HL-60 (cell line): Measurements from ENCODE around the gene ERGIC1.

Experiments used
- DNase-seq, 2 experiments: peaks; one replicate each; pipeline ENCODE4 v3.0.0-alpha.2; 2010 to 2020; ENCODE audit warnings: low read depth in 1 of 2, low spot score in 1 of 2
- H3K27ac ChIP-seq: fragments of 250-450 bp; sonication (Bioruptor Pico); replicated peaks from 2 replicates; pipeline ENCODE4 v1.5.1; 2020; ENCODE audit warnings: mild to moderate bottlenecking, moderate library complexity
- H3K27me3 ChIP-seq: fragments of 250-450 bp; sonication (Bioruptor Pico); 2 replicates; pipeline ENCODE4 v1.5.1; 2021; ENCODE audit warnings: mild to moderate bottlenecking, moderate library complexity; ENCODE audit not compliant: insufficient read depth, poor library complexity, severe bottlenecking
- H3K4me3 ChIP-seq: replicated peaks from 2 replicates; pipeline ENCODE4 v1.5.1; 2011; ENCODE audit warnings: mild to moderate bottlenecking, control low read depth, low read length; ENCODE audit not compliant: insufficient read depth
- CTCF ChIP-seq: IDR thresholded peaks from one replicate; pipeline ENCODE4 v1.5.1; 2011; ENCODE audit warnings: low read length, control low read depth, inconsistent platforms; ENCODE audit not compliant: insufficient read depth
- GABPA ChIP-seq: IDR thresholded peaks from 2 replicates; pipeline ENCODE4 v1.6.1; 2012; ENCODE audit warnings: low read depth
- POLR2AphosphoS5 ChIP-seq: IDR thresholded peaks from 2 replicates; pipeline ENCODE4 v1.6.1; 2012; ENCODE audit warnings: low read depth
- REST ChIP-seq: IDR thresholded peaks from 2 replicates; pipeline ENCODE4 v1.6.1; 2012; ENCODE audit warnings: low read depth; ENCODE audit not compliant: insufficient replicate concordance
- SPI1 ChIP-seq: IDR thresholded peaks from 2 replicates; pipeline ENCODE4 v1.6.1; 2012; ENCODE audit warnings: low read depth, mild to moderate bottlenecking, borderline replicate concordance

ERGIC1 gene

GRCh38 chr5:172860520-172861443, 26.7 kb downstream of the ERGIC1 start:
- TF ChIP-seq GABPA (no peak), POLR2AphosphoS5 (no peak), CTCF (no peak), SPI1 (no peak), REST (no peak)
- Histone ChIP-seq H3K4me3 (no peak overlapping the region), H3K27ac (no peak overlapping the region), H3K27me3 (no peaks in the 10 kb centered on the region)
- DNase-seq = no peak

GRCh38 chr5:172861461-172861860, 27.4 kb downstream of the ERGIC1 start:
- TF ChIP-seq REST = no peak
- no peak for TF ChIP-seq GABPA
- TF ChIP-seq CTCF = no peak
- no peak for TF ChIP-seq POLR2AphosphoS5
- no peak for TF ChIP-seq SPI1
- H3K27me3 ChIP-seq = no peaks in the 10 kb centered on the region
- H3K4me3 ChIP-seq = no peak overlapping the region
- no peak overlapping the region for H3K27ac ChIP-seq
- DNase-seq = no peak

- no peak overlapping the region for H3K27ac ChIP-seq
- DNase-seq = peak in 1 of 2 experiments; percentile 11
These were observed 28.2 kb downstream of the ERGIC1 start for GRCh38 chr5:172862165-172862801.

More at GRCh38 chr5:172862165-172862801, 28.2 kb downstream of the ERGIC1 start:
- Histone ChIP-seq H3K4me3 (no peak overlapping the region), H3K27me3 (no peaks in the 10 kb centered on the region)
- TF ChIP-seq SPI1 (no peak), CTCF (no peak), POLR2AphosphoS5 (no peak), REST (no peak), GABPA (no peak)
